Endometrial microvascular endothelial cells (primary cell): ENCODE data around the gene HMGN1. TPM values are rescaled to one million over a fixed set of nuclear protein-coding genes. Genes with fewer than 3 reads are reported as not detected.
"Not testable (repeated sequence)": the region's sequence is repeated elsewhere in the genome, so short reads cannot be mapped to it uniquely, and the experiment has no call there.

ENCODE experiments used
- in situ Hi-C: cut with HindIII; loops from 2 replicates; pipeline ENCODE4 v1.10.0; 2017; ENCODE audit warnings: low sequenced_read_pairs, low pct_unique_long_range_greater_than_20kb; ENCODE audit errors: inconsistent ontology term
- total RNA-seq: library from RNA; depleted of rRNA; stranded (reverse); fragments of >200 nt; gene quantifications from one replicate; pipeline ENCODE4 v1.2.3, GENCODE V29; 2015; ENCODE audit errors: inconsistent ontology term

The HMGN1 gene
- total RNA-seq, 1 donor from 2014 or later: 214 TPM

- in situ Hi-C loops: no loop called here
Observed at GRCh38 chr21:39374046-39374445, 25.2 kb upstream of the HMGN1 start.

GRCh38 chr21:39373634-39374033, 24.7 kb upstream of the HMGN1 start:
- in situ Hi-C loops: no loop called here

GRCh38 chr21:39369896-39370288, 21.0 kb upstream of the HMGN1 start:
- in situ Hi-C loops: not testable (repeated sequence)

- in situ Hi-C loops: no loop called here
Observed at GRCh38 chr21:39367783-39368182, 18.9 kb upstream of the HMGN1 start.

- in situ Hi-C loops: no loop called here
Observed at GRCh38 chr21:39366563-39366962, 17.7 kb upstream of the HMGN1 start.

- in situ Hi-C loops: no loop called here
Observed at GRCh38 chr21:39364949-39365348, 16.1 kb upstream of the HMGN1 start.

- in situ Hi-C loops: no loop called here
Observed at GRCh38 chr21:39363607-39364555, 15.0 kb upstream of the HMGN1 start.

- in situ Hi-C loops: no loop called here
Observed at GRCh38 chr21:39362733-39363132, 13.8 kb upstream of the HMGN1 start.

- in situ Hi-C loops: no loop called here
Observed at GRCh38 chr21:39359382-39359781, 10.5 kb upstream of the HMGN1 start.

- in situ Hi-C loops: no loop called here
Observed at GRCh38 chr21:39353295-39353694, 4.4 kb upstream of the HMGN1 start.

- in situ Hi-C loops: no loop called here
Observed at GRCh38 chr21:39350094-39351005, 1.5 kb upstream of the HMGN1 start.

GRCh38 chr21:39349211-39350093, 564 bp upstream of the HMGN1 start:
- in situ Hi-C loops: no loop called here

- in situ Hi-C loops: no loop called here
Observed at GRCh38 chr21:39348040-39348354, 891 bp downstream of the HMGN1 start.

GRCh38 chr21:39347537-39347936, 1.4 kb downstream of the HMGN1 start:
- in situ Hi-C loops: no loop called here

- in situ Hi-C loops: no loop called here
Observed at GRCh38 chr21:39346671-39347331, 2.1 kb downstream of the HMGN1 start.

GRCh38 chr21:39346206-39346605, 2.7 kb downstream of the HMGN1 start:
- in situ Hi-C loops: no loop called here

GRCh38 chr21:39345440-39345839, 3.4 kb downstream of the HMGN1 start:
- in situ Hi-C loops: no loop called here

- in situ Hi-C loops: no loop called here
Observed at GRCh38 chr21:39344848-39345247, 4.0 kb downstream of the HMGN1 start.
